HG02852 (cell line): Measurements from ENCODE around the gene TPCN2.

Experiments
- ATAC-seq: cut with Tn5 transposase; IDR thresholded peaks from one replicate; pipeline ENCODE4 v1.9.1; 2021; ENCODE audit warnings: mild to moderate bottlenecking, moderate library complexity; ENCODE audit not compliant: unreplicated experiment

TPCN2 gene

DNA sequence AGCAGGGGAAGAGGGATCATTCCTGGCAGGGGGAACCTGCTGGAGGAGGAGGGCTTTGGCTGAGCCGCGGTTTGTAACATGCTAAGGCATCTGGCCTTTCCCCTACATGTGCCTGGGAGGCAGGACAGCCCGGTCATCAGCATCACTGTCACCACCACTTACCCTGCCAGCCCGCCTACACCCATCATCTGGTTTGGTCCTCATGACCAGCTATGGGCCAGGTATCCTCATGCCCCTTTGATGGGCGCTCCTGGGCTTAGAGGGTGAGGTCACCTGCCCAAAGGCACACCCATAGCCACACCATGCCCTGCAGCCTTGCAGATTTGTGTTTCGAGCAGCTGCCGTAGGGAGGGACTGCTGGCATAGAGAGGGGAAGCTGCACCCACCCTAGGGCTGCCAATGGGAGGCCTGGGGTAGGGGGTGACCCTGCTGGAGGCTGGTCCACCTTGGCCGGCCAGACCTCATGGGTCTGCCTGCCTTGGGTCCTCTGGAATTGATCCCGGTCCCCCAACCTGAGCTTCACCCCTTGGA is 38.3 kb upstream of the TPCN2 start:
- ATAC-seq: no peak

DNA sequence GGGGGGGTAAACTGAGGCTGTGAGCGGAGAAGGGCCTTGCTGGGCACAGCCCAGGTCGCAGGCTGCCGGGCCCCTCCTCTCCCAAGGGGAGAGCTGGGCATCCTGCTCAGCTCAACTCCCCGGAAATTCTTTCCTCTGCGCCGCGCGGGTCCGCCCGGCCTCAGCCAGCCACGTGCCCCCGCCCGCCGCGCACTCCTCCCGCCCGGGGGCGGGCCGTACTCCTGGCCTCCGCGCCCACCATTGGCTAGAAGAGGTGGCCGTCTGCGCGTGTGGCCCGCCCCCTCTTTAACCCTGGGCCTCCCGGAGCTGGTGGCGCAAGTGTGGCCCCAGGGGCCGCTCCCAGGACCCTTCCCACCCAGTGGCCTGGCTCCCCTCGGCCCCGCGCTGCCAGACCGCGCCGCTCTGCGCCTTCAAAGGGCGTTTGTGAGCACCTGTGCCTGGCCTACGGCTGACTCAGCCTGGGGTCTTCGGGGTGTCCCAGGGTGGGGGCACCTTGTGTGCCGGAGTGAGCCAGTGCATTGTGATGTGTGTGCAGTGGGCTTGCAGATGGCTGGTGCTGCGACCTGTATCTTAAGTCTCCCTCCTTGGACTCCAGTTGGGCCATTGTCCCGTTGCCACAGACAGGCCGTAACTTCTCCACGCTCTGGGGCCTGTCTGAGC is 37.6 kb upstream of the TPCN2 start:
- no peak for ATAC-seq

DNA sequence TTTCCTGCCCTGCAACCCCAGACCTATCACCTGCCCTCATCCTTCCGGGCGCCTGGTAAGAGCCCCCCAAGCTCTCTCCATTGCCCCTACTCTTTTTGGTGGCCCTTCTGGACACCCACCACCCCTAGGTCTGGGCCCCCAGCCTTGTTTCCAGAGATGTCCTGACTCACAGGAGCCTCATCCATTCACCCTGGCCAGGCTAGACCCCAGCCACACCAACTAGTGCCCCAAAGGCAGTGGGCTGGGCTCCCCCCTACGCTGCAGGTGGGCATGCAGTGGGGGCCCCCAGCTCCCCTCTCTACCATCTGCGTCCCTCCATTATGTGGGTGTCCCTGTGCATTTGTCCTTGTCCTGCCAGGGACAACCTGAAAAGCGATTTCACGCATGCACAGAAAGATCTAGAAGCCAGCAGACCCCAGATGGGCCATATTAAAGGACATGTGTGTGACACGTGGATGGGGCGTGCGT is 37.1 kb upstream of the TPCN2 start:
- ATAC-seq: no peak

DNA sequence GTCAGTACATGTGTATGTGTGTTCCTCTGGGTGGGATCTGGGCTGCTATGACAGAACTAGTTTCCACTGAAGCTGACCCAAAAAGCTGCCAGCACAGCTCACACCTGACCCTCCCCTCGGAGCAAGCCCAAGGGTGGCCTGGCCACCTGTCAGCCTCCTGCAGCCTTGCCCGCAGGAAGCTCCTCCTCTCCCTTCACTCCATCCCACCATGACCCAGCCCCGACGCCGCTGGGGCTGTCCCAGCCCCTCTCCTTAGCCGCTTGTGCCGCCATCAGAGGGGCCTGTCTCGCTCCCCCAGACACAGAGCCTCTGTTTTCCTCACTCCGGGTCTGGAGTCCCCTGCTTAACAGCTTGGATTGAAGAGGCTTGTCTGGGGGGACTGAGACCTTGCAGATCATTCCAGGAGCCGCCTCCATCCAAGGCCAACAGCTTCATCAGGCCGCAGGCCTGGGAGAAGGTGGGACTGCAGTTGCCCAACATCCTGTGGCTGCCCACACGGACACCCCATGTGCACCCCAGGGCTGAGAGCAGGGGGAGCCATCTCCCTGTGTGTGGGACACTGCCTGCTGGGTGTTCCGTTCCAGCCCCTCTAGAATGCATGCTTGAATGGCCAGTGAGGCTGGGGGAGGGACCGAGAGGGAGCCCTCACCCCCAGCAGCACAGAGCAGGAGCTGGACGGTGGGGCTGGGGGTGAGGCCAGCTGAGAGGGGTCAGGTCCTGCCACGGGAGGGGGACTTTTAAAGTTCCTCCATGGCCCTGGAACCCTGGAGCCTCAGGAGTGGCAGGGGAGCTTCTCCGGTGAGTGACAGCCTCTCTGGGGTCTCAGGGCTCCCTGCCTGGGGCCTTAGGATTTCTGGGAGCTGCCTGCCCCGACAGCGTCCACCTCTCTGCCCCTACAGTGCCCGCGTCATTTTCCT is 36.4 kb upstream of the TPCN2 start:
- no peak for ATAC-seq

DNA sequence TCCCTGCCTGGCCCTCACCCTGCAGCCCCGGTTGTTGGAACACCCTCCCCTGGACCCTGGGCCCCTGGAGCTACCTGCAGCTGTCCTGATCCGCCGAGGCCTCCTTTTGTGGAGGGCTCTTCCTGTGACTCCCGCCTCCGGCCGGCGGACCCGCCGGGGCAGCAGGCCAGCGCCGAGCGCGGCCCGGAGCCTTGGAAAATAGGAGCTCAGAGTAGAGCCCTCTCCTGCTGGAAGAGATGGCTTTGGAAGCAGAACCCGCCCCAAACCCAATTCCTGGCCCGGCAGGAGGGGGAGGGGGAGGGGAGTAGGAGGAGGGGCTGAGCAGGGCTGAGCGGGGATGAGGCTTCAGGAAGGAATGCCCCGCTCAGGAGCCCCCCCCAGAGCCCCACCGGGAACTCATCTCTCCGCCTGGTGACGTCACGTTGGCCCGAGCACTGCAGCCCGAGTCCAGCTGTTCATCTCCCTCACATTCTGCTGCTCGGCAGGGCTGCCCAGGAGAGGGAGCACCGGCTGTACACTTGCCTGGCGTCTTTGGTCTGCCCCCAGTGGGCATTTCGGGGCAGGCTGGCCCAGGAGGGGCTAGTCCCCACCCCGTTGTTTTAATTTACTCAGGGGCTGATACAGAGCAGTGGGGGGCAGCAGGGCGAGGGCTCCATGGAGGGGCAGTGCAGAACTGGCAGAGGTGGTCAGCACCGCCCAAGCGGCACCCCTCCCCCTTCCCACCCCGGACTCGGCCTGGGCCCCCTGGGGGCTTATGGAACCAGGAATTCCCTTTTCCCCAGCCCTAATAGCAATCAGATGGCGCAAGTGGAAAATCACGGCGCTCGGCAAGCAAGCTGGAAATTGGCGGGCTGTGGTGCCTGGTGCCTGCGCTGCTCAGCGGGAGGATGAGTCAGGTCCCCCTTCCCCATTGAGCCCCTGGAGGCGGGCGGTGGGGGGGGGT is 35.5 kb upstream of the TPCN2 start, which contains the start of gene MRGPRF:
Gene MRGPRF (minus strand): TSS at position 238 of the 943 bp plus-strand sequence. CDS start 3,345 bp downstream, outside the sequence.
- no peak for ATAC-seq

DNA sequence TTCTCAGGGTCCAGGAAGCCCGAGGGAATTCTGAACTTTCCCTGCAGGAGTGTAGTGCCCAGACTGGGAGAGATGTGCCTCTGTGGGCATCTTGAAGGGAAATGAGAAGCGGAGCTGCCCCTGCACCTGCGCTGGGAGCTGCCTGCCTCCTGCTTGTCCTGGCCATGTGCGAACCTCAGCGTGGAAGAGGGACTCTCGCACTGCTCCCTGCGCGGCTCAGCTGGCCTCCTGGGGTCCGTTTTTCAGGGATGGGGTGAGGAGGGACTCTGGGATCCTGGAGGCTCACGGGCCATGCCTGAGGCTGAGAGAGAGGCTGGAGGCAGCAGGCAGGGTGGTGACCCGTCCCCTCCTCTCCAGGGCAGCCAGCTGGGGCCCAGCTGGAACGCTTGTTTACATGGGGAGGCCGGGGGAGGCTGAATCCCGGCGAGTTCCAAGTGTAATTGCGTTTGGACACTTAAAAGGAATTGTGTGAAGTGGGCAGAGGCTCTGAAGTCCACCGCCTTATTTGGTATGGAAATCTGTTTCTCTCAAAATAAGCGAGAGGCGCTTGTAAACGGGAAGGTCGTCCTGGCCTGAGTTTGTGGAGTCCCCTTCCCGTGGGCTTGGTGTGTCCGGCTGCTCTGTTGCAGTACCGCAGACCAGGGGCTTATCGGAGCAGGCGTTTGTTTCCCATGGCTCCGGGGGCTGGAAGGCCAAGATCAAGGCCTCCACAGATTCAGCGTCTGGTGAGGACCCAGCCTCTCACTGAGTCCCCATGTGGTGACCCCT is 34.5 kb upstream of the TPCN2 start:
- ATAC-seq: no peak

DNA sequence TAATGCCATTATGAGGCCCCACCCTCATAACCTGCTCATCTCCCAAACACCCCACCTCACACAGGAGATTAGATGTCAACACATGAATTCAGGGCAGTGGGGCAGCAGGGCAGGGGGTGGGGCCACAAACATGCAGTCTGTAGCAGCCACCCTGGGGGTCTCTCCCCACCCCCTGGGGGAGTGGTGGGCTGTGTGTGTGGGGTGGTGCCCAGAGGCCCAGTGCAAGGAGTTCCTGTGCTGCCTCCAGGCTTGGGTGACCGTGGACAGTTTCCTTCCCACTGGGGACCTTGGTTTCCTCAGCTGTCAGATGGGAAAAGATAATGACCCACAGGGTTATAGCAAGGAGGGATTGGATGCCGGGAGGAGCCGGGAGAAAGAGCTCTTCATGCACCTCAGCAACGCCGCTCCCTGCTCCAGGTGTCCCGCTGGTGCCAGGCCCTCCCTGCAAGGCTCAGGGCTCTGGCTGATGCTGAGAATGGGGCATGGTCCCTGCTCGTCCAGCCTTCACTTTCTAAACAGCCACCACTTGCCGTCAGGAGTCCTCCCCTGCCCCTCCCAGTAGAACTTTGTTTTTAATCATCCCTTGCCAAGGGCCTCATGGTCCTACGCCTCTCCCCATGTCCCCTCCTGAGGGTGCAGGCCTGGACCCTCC is 33.7 kb upstream of the TPCN2 start:
- no peak for ATAC-seq

DNA sequence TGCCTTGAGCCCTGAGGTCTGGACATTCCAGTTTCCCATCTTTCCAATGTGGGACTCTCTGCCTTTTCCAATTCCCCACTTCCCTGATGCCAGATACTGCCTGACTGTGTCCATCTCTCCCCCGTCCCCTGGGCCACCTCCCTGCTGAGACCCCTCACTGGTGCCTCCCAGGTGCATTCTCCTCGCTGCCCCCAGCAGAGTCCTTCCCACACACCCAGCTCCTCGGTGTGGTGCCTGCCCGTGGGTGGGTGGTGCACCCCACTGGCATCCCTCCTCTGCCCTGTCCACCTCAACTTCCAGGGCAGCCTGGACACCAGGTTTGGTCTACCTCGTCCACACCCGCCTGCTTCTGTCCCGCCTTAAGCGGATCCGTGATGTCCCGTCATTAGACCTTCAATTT is 30.8 kb upstream of the TPCN2 start:
- no peak for ATAC-seq

DNA sequence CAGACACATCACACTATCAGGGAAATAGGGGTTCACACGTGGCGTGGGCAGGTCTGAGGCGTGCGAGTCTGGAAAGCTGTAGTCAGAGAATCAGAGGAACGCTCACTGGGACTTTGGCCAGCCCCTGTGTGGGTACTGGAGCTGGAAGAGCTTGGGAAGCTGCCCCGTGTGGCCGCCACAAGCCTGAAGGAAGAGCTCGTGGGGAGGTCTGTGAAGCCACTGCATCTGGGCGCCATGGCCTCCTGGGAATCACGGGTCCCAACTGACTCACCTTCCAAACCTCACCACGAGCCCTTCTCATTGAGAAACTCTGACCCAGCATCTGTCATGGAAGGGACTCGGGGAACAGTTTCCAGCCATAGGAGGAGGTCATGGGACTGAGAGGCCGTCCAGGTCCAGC is 29.8 kb upstream of the TPCN2 start:
- ATAC-seq: no peak

DNA sequence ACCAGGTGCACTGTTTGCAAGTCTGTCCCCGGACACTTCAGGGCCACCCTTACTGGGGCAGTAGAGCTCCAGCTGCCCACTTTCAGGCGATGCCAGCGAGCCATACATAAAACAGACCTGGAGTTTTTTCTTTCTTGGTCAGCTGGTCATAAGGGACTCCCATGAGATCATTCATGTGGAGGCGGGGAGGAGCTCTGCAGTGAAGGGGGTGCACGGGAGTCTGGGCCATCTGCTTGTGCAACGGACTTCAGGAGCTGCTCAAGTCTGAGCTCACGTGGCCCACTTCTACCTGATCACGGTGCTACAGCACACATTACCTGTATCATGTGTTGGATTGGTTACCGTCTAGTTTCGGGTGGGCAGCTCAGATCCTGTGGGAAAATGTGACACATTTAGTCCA is 26.5 kb upstream of the TPCN2 start:
- ATAC-seq: no peak

DNA sequence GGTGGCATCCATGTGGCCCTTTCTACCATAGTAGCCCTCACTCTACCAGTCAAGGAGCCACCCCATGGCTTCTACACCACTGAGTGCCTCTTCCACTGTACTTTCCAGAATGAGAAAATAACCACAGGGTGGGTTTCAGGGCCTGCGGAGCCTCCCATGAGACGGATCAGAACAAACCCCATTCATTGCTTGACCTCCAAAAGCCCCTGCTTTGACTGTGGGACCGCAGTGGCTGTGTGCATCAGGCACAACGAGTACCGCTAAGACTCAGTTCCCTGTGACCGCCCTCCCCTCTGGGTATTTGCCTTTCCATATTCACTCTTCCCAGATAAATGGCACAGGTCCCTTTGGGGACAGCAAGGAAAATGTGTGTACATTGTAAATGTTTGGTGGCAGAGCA is 24.2 kb upstream of the TPCN2 start:
- ATAC-seq: no peak

DNA sequence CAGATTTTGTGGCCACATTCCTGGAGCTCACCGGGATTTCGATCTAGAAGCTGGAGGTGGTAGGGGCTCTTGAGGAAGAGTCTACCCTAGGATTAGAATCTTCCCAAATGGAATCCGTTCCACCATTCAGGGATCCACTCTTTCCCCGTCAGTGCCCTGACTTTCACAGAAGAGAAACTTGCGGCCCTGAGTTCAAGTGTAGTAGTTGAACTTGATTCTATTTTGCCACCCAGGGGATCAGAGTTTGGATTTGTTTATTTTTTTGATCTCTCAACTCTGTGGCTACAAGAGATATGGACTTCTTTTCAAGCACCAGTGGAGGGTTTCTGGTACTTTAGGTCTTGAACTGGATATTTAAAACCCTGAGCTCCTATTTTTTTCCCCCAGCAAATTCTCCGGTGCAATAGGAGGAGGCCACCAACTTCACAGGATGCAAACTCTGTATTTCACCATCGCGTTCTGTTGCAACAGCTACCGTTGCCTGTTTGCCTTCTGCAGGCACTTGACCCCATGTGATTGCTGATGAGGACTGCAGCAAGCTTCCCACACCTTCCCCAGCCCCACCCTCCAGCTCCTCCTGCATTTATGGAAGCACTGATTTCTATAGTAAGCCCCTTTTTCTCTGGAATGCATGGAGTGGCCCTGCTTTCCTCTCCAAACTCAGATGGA is 20.9 kb upstream of the TPCN2 start:
- ATAC-seq: no peak

DNA sequence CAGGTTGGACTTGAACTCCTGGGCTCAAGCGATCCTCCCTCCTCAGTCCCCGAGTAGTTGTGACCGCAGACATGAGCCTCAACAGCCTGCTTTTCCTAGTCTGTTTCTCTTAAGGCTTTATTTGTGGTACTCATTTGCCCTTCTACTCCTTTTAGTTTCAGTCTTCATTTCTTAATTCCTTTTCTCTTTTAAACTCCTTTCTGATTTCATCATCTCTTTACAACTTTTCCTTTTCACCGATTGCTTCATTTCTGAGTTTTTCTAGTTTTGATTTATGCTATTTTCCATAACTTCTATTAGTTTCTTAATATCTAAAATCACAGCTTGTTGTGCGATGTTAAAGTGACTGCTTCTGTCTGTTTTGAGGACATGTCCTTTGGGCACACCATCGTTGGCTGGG is 18.4 kb upstream of the TPCN2 start:
- ATAC-seq: no peak

DNA sequence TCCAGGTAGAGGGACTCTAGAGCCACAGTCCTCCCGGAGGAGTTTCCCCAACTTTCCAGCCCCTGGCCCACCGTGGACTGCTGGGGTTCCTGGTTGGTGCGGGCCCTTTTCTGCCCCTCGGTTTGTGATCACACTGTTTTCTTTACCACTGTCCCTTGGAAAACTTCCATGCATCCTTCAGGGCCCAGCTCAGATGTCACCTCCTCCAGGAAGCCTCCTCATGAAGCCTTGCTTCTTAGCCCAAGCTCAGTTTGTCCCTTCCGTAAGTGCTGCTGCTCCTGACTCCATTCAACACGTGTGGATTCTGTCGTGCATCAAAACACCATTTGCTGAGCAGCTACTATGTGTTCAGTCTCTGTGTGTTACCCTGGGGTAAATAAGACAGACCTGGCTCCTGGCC is 15.9 kb upstream of the TPCN2 start:
- ATAC-seq: no peak

DNA sequence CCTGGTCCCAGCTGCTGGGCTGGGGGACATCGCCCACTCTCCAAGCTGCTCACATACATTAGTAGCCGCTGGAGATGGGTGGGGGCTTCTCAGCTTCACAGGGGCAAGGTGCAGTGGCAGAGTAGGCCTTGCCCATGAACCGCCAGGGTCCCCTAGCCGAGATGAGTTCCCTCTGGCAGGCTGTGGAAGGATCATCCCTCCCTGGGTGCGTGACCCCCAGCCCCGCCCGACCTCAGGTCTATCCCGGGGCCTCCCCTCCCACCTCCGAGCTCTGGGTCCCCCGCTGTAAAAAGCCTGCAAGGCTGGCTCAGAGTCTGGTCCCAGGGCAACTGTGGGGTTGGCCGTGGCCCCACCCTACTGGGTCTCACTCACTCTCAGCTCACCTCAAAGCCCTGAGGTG is 15.3 kb upstream of the TPCN2 start:
- ATAC-seq: no peak

DNA sequence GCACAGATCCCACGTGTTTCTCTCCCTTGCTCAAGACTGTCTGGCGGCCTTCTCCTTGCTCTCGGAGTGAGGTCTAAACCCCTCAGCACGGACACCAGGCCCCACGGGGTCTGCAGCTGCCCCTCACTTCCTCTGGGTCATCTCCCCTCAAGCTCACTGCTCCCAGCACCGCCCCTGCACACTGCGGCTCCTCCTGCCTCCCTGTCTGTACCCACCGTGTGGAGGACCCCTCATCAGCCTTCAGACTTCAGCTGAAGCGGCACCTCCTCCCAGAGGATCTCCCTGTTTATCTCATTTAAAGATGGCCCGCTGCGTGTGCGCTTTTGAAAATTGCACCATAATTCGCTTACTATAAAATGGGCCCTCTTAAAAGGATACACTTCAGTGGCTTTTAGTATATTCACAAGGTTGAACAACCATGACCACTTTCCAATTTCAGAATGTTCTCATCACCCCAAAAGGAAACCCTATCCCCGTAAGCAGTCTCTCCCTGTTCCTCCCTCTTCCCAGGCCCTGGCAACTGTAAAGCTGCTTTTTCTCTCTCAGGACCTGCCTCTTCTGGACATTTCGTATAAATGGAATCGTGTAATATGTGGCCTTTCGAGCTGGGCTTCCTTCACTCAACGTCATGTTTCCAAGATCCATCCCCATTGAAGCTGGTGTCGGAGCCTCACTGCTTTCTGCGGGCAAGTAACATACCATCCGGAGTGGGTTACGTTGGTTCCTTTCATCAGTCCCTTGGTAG is 14.4 kb upstream of the TPCN2 start:
- ATAC-seq: no peak

DNA sequence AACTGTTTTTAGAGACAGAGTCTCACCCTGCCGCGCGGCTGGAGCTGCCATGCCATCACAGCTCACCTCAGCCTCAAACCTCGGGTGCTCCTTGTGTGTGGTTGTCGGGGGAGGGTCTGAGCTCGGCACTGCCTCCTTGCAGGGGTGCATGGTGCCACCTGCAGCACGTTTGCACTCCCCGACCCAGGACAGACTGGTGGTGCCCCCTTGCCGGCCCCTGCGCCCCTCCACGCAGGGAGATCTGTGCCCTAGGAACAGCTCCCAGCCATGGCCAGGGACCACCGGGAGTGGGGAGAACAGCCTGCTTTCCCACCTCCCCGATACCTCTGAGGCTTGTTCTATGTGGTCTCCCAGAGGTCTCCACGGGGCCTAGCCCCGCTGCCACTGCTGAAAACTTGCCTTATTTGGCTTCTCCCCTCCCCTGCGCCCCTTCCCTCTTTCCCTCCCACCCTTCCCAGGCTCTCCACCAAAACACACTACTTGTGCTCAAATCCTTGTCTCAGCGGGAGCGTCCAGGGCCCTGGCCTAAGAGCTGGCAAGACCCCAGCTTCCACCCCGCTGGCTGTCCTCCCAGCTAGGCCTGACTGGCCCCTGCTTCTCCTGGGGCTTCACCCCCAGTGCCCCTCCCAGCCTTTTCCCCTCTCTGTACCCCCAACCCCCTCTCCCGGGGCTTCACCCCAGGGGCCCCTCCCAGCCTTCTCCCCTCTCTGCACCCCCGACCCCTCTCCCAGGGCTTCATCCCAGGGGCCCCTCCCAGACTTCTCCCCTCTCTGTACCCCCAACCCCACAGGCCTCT is 13.4 kb upstream of the TPCN2 start:
- ATAC-seq: no peak

DNA sequence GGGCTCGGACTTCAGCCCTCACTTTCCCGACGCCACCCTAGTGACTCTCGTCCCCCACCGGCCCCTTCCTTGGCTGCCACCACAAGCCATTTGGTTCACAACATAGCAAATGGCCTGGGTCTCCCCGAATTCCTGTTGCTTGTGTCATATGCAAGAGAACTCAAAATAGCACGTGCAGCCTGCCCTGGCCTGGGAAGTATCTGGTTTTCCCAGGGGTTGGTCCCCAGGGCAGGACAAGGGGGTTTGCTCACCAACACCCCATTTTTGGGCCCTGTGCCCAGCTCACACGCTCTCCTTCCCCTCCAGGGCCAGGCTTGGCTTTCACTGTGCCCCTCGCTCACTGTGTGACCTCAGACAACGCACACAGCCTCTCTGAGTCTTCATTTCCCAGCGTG is 12.8 kb upstream of the TPCN2 start:
- no peak for ATAC-seq
